GDM1 (cell line): Measurements from ENCODE around the gene ARMH1.
"Not testable (repeated sequence)": the region's sequence is repeated elsewhere in the genome, so short reads cannot be mapped to it uniquely, and the experiment has no call there.

Experiments
- DNase-seq: peaks from one replicate; lab custom pipeline; 2025; lab: John Stamatoyannopoulos, UW

The ARMH1 gene

DNA sequence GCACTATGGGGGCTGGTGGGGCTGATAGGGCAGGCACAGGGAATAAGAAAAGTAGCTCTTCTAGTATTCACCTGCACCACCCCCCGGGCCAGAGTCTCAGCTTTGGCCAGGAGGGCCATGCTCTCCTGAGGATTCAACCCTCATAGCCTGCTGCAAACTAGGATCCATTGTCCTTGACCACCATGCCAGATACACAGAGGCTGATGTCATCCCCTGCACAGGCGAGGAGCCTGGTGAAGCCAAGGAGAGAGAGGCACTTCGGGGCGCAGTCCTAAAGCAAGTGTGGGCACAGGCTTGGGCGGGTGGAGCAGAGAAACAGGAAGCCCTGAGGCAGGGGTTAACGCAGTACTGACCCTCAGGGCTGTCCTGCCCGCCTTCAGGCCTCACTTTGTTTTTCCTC lies 29.7 kb upstream of the ARMH1 start:
- no peak for DNase-seq

DNA sequence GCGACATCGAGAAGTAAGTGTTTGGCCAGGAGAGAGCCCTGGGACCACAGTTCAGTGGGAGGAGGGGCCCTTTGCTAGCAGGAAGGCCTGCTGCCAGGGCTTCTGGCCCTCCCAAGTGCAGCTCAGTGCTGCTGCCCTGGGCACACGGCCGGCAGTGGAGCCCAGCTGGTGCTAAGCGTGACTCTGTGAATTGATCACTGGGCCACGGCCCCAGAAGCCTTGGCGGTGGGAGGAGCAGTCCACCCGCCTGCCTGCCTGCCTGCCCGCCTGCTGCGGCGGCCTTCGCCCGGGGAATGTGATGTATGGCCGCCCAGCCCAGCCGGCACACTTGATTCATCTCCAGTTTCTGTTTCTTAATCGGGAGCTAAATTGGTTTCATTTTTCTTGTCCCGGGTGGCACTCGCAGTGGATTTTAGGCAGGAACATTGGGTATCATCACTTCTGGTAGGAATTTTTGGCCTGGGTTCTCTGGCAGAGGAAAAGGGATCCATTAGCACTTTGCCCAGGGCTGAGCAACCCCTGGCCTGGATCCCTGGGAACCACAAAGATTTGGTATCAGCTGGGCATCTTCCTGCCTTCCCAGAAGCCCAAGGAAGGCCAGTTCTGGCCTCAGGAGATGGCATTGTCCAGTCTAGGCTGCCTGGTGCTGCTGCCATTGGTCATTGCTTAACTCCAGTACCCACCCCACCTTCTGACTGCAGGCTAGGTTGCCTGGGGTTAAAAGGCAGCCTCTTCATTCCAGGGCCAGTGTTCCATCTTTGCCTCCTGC lies 28.9 kb upstream of the ARMH1 start:
- DNase-seq = no peak

DNA sequence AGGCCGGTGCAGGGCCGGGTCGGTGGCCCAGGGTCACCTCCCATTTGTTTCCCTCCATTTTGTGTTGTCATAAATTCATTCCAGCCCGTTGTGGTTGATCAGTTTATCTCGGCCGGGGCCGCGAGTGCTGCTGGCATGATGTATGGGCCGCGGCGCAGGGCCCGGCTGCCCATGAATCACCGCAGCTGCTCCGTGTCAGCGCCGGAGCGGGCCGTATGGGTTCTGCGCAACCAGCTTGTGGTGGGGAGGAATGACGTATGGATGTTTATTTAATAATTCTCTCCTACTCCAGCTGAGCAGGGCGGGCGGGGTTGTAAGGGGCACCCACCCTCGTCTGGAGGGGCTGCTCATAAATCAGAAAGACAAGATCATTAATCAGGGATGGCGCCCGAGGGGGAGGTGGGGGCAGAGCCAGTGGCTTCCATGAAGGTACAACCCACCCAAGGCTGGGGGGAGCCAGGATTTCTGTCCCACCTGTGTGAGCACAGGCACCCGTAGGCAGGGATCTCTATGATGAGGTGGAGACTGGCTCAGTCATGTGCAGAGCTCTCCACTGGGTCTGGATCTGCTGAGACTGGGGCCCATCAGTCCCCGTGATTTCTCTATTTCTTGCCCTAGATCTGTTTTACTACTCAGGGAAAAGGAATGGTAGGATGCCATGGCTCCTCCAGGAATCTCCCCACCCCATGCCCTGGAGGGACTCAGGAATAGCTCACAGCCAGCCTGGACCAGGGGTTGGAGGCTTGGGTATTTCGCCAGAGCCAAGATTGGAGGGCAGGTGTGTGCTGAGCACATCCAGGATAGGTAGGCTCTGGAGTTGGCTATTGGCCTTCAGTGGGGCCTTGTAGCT lies 28.0 kb upstream of the ARMH1 start:
- DNase-seq = no peak

DNA sequence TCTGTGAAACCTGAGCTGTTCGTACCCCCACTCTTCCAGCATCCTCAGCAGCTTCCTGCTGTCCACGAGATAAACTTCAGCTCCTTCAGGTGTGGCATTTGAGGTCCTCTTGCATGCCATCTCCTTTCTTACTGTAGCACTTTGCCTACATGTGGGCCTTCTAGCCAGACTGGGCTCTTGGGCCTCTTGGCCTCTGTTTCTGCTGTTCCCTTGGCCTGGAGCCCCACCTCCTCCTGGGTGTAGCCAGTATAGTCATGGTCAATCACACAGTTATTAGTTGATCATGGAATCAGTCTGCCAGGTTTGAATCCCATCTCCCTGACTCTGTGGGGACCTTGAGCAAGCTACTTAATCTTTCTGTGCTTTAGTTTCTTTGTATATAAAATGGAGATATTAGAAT lies 26.6 kb upstream of the ARMH1 start:
- no peak for DNase-seq

DNA sequence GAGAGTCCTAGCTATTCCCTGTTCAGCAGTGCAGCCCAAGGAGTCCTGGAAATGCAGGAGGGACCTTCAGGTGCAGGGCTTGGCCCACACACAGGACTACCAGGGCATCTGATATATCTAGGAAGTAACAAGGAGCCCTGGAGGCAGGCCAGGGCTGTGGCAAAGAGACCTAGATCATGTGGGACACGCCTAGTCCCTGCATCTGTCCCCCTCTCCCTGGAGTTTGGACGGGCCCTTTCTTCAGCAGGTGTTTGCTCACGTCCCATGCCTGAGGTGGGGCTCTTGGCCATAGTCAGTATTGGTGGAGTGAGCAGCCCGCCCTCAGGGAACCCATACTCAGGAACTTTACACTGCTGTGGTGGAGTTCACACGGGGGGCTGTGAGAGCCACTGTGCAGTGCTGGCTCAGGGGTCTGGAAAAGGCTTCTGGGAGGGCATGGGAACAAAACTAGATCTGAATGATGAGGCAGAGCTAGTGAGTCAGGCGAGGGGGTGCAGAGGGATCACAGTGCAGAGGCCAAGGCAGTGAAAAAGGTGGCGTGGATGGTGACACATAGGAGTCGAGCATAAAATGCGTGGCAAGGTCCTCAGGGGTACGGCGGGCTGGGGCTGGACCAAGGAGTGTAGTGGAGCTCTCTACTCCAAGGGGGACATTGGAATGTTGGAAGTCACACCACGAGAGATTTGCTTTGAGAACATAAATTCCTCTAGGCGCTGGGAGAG lies 25.8 kb upstream of the ARMH1 start:
- DNase-seq = no peak

DNA sequence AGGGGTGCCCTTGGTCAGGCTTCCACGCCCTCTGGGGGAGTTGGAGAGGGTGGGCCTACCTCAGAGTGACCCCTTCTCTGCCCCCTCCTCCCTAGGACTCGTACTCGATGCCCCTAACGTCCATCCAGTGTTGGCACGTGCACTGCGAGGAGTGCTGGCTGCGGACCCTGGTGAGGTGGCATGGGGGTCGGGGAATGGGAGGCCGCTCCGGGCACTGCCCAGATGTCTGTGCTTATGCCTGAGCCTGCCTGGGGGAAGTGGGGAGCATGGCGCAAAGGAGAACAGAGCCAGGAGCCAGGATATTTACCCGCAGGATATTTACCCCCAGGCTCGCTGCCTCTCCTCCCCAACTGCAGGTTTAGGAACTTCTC lies 24.7 kb upstream of the ARMH1 start:
- DNase-seq = no peak

DNA sequence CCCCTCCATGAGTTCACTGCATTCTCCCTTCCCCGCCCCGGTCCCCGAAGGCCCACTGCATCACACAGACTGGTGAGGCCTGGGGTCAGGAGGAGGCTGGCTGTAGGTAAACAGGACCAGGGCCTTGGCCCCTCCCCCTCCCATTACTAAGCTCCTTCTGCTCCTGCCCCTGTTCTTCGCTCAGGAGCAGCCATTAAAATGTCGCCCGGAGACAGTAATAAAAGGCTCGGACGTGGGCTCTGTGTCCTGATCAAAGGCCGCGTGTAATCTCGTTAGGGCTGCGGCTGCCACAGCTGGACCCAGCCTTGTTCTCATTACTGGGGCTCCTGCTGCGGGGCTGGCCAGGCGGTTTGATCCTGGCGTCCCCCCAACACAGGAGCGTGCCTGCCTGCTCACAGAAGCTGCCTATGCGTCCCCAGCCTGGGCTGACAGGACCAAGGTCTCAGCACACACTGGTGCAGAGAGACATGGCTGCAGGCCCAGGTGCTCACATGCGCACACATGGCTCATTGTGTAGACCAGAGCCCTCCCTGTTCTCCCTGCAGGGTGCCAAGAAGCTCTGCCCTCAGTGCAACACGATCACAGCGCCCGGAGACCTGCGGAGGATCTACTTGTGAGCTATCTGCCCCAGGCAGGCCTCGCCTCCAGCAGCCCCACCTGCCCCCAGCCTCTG lies 24.2 kb upstream of the ARMH1 start:
- no peak for DNase-seq

DNA sequence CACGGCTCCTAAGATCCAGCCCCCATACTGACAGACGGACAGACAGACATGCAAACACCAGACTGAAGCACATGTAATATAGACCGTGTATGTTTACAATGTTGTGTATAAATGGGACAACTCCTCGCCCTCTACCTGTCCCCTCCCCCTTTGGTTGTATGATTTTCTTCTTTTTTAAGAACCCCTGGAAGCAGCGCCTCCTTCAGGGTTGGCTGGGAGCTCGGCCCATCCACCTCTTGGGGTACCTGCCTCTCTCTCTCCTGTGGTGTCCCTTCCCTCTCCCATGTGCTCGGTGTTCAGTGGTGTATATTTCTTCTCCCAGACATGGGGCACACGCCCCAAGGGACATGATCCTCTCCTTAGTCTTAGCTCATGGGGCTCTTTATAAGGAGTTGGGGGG lies 23.4 kb upstream of the ARMH1 start:
- no peak for DNase-seq

DNA sequence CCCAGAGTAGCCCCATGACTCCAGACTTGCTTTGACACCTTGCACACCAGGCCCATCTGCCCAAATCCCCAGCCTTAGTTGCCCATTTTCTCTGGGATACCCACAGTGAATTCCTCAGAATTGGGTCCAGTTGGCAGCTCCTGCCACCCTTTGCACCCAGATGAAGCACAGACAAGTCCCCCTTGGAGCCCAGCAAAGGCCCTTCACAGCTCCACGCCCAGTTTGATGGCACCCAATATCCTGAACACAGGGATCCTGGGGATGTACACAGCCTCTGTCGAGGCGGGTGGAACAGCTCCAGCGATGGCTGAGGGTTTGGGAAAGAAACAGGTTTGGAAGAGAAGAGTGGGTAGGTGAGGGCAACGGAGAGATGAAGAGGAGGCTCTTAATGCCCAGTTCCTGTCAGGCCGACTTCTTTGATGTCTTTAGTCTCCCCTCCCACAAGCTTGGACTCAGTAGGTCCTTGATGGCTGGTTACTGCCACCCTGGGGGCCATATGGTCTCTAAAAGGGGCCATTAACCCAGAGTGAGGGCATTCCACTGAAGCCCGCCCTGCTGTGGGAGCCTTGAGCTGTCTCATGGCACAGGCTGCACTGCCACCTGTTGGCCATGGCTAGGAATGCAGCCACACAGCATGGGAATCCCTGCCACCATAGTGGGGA lies 21.9 kb upstream of the ARMH1 start:
- peak; percentile 65 for DNase-seq

DNA sequence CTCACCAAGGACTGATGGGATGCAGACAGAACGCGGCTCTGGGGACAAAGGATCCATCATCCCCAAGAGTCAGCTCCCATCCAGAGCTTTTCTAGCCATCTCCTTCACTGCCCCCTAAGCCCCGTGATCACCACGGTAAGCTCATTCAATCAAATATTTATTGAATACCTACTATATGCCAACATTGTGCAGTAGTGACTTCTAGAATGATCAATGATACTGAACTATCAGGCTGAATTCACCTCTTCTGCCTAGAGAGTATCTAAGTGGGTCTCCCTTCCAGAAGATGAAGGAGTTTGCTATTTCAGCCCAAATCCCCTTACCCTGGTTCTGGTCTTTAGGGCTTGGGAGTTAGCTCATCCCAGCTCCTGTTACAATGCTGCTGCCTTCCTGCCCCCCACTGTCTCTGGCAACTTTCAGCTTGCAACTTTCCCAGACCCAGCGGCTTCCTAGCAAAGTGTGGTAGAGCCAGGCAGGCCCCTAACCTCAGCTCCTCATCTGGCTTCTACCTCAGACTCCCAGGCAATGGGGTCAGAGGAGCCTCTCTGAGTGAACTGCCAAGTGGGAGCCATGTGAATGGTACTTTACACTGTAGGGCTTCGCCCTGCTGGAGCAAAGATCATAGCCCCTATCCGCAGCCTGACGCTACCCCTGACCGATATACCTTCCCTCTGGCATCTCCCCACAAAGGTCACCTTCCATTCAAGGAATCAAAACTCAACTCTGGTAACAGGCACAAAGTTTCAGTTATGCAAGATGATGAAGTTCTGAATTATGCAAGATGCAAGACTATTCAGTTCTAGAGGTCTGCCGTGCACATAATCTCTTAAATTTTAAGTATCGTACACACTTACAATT lies 21.2 kb upstream of the ARMH1 start:
- no peak for DNase-seq

DNA sequence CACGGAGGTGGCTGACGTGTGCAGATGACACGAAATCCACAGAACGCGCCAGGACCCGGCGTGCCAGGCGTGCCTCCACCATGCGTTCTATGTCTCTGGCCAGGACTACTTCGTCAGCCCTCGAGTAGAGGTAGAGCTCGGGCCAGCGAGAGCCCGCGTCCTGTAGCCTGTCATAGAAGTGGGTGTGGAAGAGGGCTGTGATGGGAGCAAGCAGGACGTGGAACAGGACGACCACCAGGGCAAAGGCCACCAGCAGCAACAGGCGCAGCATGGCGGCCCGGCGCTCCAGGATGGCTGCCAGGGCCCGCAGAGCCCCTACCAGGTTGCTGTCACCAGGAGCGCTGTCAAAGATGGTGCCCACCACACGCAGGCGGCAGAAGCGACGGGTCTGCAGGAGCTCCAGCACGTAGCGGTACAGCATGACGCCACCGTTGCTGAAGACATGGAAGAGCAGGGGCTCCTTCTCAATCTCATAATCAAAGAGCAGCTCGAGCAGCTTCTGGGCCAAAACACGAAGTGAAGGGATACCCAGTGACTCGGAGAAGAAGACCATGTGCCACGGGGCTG lies 19.8 kb upstream of the ARMH1 start:
- DNase-seq = no peak

DNA sequence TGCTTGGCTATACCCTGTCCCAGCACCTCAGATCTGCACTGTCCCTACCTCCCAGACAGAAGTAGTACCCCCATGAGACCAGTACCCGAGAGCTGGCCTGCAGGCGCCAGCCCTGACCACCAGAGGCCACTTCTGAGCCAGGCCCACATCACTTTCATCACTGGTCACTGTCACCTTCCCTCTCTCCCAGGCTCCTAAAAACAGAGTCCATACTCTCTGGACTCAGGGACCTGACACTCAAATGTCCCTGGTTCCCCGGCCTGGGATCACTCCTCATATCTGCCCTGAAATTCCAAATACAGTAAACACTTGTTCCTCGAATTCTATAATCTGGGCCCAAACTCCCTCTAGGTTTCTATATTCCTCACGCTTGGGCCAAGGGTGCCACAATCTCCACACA lies 18.9 kb upstream of the ARMH1 start:
- DNase-seq = no peak

DNA sequence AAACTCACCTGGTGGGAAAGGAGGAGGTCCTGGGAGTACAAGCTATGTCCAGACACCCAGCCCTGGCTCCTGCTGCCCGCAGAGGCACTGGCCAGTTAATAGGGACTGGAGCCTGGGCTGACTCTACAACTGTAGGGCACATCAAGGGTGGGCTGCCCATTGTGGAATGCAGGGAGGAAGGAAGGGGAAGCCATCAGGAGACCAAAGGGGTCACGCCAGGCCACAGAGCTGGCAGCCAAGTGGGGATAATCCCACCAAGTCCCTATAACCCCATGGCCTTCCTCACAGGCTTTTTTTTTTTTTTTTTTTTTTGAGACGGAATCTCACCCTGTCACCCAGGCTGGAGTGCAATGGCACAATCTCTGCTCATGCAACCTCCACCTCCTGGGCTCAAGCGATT lies 14.9 kb upstream of the ARMH1 start:
- DNase-seq = no peak

DNA sequence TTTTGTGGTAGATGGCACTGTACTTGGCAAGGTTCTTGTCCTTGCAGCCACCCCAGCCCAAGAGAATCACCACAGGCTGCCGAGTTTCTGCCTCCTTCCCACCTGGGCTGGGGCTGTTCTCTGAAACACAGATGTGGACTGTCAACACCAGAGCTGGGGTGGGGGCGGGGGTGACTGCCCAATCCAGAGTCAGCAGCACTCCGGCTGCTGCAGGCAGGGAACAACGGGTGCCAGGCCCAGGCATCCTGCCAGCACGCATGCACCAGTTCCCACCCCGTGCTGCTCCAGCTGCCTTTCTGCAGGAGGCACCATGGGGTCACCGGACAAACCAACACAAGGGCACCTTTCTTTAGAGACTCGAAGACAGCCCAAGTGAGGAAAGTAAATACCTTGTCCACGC lies 14.3 kb upstream of the ARMH1 start:
- DNase-seq = no peak

DNA sequence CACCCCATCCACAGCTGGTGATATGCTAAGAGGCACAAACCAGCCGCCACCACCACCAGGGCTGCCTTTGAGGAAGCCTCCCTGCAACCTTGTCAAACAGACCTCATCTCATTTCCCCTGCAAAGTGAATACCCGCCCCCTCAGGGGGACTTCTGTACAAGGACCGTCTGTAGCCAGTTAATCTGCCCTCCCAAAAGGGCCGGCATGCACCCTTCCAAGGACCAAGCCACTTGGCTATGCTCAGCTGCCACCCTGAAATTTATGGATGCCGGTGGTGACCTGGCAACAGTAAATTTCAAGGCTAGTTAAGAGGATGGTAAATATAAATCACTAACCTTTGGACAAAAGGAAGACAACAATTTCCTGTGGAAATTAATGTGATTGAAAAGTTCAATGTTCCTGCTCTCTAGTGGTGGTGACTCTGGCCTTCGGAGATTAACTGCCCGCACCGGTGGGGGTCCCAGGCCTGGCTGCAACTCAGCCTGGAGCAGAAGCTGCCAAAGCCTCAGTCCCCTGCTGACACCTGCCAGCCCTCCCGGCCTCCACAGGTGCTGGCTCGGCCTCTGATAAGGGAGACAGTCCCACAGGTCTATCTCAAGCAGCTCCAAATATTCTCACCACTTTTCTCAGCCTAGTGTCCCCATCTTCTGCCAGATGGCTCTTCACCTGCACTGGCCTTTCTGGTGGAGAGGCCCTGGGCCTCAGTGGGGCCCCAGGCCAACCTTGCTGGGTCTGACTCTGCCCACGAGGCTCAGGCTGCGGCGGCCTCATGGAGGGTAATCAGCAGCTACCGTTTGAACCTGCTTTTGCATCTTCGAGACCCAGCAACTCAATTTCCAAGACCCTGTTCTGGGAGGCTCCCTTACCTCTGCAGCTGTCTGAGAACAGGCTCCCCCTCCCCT lies 12.5 kb upstream of the ARMH1 start:
- DNase-seq = no peak

DNA sequence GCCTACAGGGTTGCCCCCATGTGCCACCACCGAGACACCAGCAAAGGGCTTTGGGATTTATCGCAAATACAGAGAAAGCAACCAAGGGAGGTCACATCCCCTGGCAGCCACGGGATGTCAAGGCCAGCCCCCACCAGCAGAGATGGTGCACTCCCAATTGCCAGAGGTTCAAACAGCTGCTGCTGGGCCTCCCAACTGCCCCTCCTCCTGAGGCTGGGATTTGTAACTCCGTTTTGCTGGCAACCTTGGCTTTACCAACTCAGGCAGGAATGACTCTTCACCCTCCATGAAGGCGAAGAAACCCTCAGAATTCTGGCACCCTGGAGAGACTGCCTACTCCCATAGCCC lies 11.9 kb upstream of the ARMH1 start:
- no peak for DNase-seq

DNA sequence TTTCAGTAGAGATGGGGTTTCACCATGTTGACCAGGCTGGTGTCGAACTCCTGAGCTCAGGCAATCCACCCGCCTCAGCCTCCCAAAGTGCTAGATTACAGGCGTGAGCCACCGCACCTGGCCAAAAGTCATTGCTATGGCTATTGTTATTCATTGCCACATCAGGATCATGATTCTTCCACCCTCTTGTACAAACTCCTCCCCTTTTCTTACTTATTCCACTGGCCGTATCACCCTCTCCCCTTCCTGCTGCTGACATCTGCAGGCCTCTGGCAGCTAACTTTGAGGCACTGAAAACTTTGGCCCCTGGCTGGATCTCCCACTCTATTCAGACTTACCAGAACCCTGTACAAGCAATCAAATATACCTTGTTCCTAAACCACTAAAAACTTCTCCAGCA lies 11.1 kb upstream of the ARMH1 start:
- DNase-seq = no peak

DNA sequence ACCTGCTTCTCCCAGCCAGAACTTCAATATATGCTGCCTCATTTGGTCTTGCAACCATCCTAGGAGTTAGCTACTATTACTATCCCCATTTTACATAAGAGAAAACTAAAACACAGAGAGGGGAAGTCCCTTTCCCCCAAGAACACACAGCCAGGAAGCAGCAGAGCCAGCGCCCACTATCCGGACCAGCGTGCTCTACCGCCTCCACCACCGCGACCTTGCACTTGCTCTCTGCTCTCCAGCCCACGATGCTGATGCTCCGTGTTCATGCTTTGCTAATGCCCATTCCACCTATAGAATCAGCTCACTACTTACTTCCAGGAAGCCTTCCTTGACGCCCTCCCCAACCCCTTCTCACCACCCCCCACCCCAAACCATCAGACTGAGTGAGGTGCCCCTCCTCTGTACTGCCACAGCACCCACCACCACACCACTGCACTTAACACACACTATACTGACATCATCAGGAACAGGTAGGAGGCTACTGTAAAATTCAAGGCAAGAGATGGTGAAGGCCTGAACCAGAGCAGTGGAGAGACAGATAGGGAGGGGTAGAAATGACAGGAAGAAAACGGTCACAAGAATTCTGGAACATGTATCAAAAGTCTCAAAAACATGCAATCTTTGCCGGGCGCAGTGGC lies 9.7 kb upstream of the ARMH1 start:
- DNase-seq = no peak

DNA sequence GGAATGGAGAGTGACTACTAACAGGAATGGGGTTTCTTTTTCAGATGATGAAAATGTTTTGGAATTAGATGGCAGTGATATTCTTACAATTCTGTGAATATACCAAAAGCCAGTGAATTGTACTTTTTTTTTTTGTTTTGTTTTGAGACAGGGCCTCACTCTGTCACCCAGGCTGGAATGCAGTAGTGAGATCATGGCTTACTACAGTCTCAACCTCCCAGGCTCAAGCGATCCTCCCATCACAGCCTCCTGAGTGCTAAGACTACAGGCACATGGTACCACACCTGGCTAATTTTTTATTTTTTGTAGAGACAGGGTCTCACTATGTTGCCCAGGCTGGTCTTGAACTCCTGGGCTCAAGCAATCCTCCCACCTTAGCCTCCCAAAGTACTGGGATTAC lies 7.8 kb upstream of the ARMH1 start:
- not testable (repeated sequence) for DNase-seq
